Activated CD4-positive, alpha-beta T cell treated with anti-CD3 and anti-CD28 coated beads, Interleukin-2, amount 50 U/mL, for 4 hours (primary cell): Measurements from ENCODE around the gene TAS2R40.
A peak's percentile ranks its signal among the peaks of the same experiment; 100 is the strongest.
"Not testable (repeated sequence)": the region's sequence is repeated elsewhere in the genome, so short reads cannot be mapped to it uniquely, and the experiment has no call there.

Experiments
- DNase-seq, 2 experiments: peaks; one replicate each; pipeline ENCODE4 v3.0.0-alpha.2; 2020

Gene TAS2R40

GRCh38 chr7:143252006-143252405 lies 30.2 kb downstream of the TAS2R40 start:
- DNase-seq, result no peak

DNA sequence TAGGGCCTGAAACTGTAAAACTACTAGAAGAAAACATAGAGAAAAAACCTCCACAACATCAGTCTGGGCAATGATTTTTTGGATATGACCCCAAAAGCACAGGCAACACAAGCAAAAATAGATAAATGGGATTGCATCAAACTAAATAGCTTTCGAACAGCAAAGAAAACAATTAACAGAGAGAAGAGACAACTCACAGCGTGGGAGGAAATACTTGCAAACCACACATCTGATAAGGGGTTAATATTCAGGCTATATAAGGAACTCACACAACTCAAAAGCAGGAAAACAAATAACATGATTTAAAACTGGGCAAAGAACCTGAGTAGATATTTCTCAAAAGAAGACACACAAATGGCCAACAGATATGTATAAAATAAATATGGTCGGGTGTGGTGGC lies 33.7 kb downstream of the TAS2R40 start:
- DNase-seq, result no peak

DNA sequence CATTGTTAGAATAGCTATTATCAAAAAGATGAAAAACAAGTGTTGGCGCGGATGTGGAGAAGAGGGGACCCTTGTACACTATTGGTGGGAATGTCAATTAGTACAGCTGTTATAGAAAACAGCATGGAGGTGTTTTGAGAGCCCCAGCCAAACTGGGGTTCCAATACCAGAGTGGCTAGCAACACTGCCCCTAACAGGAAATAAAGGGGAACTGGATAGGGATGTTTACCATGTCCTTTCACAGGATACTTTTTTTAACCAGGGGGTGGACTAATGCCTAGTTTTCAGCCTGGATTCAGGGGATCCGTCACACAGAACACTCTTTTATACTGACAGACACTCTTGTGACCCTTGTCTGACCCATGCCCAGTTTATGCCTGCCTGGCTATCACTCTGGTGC lies 34.5 kb downstream of the TAS2R40 start:
- no peak for DNase-seq

GRCh38 chr7:143256932-143257331 lies 35.1 kb downstream of the TAS2R40 start:
- no peak for DNase-seq

GRCh38 chr7:143257501-143257900 lies 35.7 kb downstream of the TAS2R40 start:
- no peak for DNase-seq

DNA sequence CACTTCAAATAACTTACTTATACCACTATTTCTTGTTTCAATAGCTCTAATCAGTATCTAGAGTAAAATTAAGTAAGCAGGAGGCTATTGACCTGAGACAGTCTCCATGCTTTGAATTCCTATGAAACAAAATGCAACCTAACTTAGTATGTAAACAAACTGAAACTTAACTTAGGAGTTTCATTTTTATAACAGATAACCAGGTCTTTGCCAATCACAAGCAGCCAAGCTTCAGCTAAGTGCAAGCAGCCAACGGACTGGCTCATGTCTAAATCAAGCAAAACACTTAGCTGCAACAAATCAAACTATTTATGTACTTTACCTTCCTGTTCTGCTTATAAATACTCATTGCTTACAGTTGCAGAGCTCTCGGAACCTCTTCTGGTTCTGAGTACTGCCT lies 37.0 kb downstream of the TAS2R40 start:
- no peak for DNase-seq

DNA sequence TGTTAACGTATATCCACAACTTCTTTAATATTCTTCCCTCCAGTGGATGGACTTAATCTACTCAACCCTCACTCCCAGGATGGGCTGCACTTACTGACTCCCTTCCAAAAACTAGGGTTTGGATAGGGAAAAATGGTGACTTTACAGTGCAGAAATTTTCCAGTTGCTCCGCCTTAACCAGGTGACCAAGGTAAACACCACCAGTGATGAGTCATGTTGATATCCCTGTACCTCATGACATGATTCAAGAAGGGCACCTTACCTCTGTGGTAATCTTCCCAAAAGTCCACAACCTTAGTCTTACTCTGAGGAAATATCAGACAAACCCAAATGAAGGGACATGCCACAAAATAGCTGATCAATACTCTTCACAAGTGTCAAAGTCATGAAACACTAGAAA lies 37.9 kb downstream of the TAS2R40 start:
- DNase-seq, result no peak

- no peak for DNase-seq
Measured at GRCh38 chr7:143261901-143262300, 40.1 kb downstream of the TAS2R40 start.

DNA sequence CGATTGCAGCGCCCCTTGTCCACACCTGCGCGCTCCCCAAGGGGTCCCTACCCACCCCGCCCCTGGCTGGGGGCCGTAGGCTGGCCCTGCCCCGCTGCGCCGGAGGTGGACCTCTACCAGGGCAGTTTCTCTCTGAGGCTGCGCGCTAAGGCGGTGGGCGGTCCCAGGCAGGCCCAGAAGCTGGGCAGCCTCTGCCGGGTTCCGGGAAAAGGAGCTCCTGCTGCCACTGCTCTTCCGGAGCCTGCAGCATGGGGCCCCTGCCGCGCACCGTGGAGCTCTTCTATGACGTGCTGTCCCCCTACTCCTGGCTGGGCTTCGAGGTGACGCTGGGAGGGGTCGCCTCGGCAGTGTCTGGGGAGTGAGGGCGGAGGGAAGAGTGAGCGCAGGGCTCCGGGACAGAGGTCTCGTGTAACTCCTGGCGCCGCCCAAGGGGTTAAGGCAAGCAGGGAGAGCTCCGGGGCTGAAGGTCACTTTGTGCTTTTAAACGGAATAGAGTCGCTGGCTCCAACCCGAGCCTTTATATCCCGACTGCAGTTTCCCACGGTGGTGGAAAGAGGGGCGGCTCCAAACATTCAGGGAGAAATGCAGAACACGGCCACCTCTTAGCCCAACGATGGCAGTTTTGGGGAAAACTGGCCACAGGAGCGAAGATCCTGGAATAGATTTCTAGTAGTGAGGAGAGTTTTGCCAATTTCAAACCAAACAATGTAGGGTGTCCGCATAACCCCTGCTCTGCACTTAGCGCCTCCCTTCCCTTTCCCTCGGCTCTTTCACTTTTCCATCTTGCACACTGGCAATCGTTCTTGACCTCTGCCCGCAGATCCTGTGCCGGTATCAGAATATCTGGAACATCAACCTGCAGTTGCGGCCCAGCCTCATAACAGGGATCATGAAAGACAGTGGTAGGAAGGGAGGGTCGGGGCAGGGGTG lies 41.7 kb downstream of the TAS2R40 start, which contains the start of gene GSTK1:
Gene GSTK1, plus strand, starts transcription at position 176 of the 930 bp plus-strand sequence. Its CDS starts 73 bp downstream, at position 249.
- peak; percentile 71 to 75 for DNase-seq

GRCh38 chr7:143264196-143264568 lies 42.3 kb downstream of the TAS2R40 start:
- DNase-seq, result not testable (repeated sequence)

DNA sequence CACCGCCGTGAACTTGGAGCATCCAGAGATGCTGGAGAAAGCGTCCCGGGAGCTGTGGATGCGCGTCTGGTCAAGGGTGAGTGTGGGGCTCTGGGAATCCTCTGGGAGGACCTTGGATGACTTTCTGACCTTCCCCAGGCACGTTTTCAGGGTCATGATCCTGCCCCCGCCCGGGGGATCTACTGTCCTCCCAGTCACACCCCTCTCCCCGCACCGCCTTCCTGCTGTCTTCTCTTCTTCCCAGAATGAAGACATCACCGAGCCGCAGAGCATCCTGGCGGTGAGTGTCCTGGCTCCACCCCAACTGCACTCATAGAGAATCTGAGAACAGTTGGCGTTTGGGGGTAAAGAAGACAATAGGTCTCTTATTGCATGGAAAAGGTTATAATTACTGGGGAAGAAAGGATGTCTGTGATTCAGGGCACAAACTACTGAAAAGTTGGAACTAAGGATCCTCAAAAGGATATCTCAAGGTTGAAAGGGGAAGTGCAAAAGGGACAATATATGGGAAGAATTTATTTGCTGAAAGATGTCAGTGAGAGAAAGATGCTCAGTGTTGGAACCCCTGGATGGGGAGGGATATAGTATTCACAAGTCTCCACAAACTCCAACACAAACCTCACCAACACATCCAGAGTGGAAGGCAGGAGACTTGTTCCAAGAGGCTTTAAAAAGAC lies 43.3 kb downstream of the TAS2R40 start:
- DNase-seq, result no peak

DNA sequence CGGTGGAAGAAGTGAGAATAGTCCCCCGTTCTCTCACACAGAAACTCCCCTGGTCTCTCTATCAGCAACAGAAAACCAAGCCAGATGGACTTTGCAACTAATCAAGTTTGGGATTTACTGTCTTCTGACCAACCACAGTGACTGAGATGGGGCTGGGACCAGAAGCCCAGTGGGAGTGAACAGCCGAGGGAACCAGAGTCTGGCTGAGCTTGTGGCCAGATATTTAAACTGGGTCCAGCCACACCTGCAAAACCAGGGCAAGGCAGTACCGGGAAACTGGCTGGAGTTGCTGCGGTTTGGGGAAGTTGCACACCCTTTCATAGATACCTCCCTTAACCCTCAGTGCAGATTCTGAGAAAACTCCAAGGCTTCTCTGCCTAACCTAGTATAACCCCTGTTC lies 47.4 kb downstream of the TAS2R40 start:
- no peak for DNase-seq

- no peak for DNase-seq
Measured at GRCh38 chr7:143271240-143271639, 49.4 kb downstream of the TAS2R40 start.
